Activated CD4-positive, CD25-positive, alpha-beta regulatory T cell treated with anti-CD3 and anti-CD28 coated beads, Interleukin-2, amount 50 U/mL, for 24 hours (primary cell): Measurements from ENCODE around the gene COIL.
"Not testable (repeated sequence)": the region's sequence is repeated elsewhere in the genome, so short reads cannot be mapped to it uniquely, and the experiment has no call there.

ENCODE experiments used
- ATAC-seq, 2 donors: fragments of 150-1000 bp; cut with Tn5 transposase; one replicate each; pipeline ENCODE4 v1.10.0; 2021; ENCODE audit warnings: mild to moderate bottlenecking in 1 of 2, moderate library complexity in 1 of 2

The COIL gene, protein sequence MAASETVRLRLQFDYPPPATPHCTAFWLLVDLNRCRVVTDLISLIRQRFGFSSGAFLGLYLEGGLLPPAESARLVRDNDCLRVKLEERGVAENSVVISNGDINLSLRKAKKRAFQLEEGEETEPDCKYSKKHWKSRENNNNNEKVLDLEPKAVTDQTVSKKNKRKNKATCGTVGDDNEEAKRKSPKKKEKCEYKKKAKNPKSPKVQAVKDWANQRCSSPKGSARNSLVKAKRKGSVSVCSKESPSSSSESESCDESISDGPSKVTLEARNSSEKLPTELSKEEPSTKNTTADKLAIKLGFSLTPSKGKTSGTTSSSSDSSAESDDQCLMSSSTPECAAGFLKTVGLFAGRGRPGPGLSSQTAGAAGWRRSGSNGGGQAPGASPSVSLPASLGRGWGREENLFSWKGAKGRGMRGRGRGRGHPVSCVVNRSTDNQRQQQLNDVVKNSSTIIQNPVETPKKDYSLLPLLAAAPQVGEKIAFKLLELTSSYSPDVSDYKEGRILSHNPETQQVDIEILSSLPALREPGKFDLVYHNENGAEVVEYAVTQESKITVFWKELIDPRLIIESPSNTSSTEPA

DNA sequence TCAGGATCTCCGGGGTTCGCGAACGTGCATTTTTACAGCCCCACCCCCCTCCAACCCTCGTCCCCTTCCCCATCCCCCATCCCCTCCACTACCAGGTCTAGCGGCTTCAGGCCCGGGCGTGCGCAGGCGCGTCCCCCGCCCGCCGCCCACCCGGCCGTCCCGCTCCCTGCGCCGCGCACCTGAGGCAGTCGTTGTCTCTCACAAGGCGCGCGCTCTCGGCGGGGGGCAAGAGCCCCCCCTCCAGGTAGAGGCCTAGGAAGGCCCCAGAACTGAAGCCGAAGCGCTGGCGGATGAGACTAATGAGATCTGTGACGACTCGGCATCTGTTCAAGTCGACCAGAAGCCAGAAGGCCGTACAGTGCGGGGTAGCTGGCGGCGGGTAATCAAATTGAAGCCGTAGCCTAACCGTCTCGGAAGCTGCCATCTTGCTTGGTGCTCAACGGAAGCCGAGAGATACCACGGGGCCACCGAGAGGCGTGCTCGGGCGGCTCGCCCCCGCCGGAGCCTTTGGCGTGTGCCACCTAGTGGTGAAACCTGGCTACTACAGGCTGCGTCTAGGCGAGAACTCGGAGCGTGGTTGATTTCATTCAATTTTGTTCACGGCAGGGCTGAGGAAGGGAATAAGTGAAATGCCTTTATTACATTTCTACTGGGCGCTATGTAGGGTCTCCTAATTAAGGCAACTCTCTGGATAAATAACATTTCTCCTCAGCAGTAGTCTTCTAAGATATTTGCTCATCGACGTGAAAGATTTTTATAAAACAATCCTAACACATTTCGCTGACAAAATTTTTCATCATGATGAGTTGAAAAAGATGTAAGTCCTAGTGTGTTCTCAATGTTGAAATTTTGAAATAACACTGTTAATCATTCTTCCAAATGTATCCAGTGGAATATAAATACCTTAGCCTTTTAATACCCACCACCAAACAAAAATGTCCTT lies at the start of gene COIL:
Gene COIL, minus strand, starts transcription at position 455 of the 943 bp plus-strand sequence. Its CDS starts 31 bp downstream, at position 424.
- peak; percentile 97 to 98 for ATAC-seq

DNA sequence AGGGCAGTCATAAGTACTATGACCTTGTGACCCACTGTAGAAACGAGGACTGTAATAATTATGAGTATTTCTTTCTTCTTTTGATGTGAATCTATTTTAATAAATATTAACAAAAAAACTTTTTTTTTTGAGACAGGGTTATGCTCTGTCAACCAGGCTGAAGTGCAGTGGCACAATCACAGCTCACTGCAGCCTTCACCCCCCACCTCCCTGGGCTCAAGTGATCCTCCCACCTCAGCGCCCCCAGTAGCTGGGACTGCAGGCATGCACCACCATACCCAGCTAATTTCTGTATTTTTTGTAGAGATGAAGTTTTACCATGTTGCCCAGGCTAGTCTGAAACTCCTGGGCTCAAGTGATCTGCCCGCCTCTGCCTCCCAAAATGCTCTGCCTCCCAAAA lies 49.6 kb upstream of the COIL start:
- ATAC-seq = no peak

DNA sequence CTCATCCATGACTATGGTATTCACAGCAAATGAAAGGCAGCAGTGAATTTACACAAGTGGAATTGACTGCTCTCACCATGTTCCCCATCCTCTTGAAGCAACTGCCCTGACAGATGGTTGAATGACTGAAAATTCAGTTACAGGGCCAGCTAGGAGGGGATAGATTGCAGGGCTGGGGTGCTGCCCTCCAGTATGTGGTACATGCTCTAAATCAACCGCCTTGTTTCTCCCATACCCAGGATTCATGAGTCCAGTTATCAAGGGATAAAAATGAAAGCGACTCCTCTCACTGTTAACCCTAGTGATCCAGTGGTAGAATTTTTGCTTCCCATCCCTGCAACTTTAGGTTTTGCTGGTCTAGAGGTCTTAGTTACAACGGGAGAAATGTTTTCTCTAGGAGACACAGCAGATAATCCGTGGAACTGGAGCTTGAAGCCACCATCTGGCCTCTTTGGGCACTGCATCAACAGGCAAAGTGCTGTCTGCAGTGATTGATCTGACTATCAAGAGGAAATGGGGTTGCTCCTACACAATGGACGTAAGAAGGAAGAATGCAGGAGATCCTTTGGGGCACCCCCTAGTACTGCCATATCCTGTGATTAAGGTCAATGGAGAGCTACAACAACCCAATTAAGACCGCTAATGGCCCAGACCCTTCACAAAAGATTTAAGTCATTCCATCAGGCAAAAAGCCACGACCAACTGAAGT lies 49.0 kb upstream of the COIL start:
- ATAC-seq = peak; percentile 56 to 76

DNA sequence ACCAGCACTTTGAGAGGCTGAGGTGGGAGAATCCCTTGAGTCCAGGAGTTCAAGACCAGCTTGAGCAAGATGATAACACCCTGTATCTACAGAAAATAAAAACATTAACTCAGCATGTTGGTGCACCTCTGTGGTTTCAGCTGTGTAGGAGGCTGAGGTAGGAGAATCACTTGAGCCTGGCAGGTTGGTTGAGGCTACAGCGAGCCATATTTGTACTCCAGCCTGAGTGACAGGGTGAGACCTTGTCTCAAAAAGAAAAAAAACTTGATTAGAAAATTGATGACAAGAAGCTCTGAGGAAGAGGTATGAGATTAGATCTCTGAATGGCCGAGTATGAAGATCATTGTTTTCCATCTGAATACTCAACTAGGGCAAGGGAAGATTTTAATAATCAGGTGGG lies 48.1 kb upstream of the COIL start:
- no peak for ATAC-seq

DNA sequence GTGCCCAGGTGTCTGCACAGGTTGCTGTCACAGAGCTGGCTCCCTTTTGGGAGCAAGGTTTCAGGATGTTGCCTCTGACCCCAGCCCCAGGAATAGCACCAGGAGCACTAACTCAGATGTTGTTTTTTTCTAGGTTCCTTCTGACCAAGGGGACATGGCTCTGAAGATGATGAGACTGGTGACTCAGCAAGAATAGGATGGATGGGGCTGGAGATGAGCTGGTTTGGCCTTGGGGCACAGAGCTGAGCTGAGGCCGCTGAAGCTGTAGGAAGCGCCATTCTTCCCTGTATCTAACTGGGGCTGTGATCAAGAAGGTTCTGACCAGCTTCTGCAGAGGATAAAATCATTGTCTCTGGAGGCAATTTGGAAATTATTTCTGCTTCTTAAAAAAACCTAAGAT lies 45.2 kb upstream of the COIL start:
- no peak for ATAC-seq

DNA sequence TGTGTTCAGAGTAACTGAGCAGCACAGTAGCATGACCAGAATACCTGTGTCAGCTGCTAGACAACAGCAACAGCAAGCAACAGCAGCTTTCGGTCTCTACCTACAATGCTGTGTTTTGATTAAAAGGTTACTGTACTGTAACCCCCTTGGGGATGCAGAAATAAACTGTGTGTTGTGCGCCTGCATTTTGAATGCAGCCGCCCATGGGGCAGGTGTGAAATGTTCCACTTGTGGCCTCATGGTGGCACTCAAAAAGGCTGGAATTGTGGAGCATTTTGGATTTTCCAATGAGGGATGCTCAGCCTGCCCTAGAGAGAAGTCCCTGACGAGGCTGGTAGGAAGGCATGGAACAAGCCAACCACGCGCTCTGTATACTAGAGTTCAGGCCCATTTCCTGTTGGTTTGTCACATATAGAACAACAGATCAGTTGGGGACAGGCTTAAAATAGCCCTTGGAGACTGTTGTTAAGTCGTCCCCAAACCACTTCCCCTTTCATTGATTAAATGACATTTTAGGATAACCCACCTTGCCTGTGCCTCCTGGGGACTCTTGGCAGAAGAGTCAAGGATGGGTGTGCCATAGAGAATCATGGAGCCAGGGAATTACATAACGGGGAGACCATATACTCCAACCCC lies 44.2 kb upstream of the COIL start:
- no peak for ATAC-seq

DNA sequence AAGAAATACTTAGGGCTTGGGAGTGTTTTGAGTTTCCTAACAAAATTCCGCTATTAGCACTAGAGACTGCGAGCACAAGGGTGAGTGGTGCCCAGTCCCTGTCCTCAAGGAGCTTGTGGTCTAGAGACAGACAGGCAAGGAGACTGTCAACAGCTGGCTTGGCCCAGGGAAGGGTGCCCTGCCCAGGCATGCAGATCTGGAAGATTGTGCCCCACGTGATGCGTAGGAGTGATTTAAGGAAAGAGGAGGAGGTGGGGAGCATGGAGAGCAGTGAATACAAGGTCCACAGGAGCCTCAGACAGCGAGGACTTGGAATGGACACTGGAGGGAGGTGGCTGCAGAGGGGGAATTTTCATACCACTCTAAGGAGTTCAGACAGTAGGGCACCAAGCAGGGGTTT lies 42.1 kb upstream of the COIL start:
- no peak for ATAC-seq

DNA sequence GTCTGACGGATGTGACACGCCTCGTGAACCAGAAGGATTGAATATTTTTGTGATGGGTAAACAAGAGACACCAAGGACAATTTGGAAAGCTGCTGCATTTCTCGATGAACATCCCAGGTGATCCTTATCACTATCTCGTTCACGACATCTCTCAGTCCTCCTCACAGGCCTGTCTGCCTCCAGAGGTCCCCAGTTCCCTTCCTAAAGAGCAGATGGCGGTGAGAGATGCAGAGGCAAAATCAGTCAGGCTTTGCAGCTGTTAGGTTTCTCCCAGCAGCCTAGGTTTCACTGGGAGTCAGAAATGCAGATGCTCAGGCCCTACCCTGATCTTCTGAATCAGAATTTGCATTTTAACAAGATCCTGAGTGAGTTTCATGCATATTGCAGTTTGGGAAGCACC lies 40.7 kb upstream of the COIL start:
- no peak for ATAC-seq

DNA sequence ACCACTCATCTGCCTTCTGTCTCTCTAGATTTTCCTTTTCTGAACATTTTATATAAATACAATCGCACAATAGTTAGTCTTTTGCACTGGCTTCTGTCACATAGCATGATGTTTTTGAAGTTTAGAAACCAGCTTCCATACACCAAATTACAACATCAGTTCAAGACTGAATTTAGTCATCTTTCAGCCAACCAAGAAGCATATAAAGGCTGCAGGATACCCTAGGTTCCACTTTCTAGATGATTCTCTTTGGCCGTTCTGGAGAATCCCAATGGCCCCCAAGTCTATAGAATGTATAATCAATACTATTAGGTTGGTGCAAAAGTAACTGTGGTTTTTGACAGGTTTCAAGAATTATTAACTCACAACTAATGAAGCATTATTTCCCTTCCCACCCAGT lies 36.5 kb upstream of the COIL start:
- no peak for ATAC-seq

DNA sequence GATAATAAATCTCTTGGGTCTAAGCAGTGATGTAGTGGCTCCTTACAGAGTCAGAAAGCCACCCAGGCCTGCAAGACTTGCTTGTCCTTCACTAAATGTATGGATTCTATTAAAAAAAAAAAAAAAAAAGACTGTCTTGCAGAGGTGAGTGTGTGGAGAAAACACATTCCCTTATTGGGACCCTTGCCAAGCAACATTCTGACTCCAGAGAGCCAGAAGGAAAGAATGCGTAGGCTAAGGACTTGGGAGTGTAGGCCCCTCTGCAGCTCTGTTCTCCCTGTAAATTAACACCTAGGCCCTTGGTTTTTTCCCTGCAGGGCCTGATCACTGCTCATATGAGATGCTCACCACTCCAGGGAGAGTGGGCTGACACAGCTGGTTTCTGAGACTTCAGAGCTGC lies 34.9 kb upstream of the COIL start:
- no peak for ATAC-seq

DNA sequence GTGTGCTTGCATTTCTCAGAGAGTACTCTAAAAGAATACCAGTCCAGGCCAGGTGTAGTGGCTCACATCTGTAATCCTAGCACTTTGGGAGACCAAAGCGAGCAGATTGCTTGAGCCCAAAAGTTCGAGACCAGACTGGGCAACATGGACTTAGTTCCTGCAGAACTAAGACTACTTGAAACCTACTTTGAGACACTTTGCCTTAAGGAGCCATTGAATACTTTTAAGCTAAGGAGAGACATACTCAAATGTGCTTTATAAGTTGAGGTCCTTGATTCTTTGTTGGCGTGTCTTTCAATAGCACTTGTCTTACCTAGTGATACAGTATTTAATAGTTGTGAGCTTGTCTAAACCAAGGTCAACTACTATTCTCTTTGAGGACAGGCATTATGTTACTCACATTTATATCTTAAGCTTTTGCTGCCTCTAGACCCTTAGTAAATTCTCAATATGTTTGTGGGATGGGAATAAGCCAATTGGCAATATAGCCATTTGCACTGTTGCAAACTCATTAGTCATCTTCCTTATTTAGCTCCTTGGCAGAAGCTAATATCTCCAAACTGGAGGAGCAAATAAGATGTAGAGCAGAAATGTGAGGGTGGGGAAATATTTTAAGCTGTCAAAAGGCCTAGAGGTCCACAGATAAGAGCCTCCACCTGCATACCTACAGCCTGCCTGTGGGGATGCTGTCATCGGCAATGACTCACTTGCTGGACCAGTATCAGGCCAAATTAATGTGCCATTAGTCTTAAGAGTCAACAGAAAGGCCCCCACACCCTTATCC lies 33.4 kb upstream of the COIL start:
- no peak for ATAC-seq

DNA sequence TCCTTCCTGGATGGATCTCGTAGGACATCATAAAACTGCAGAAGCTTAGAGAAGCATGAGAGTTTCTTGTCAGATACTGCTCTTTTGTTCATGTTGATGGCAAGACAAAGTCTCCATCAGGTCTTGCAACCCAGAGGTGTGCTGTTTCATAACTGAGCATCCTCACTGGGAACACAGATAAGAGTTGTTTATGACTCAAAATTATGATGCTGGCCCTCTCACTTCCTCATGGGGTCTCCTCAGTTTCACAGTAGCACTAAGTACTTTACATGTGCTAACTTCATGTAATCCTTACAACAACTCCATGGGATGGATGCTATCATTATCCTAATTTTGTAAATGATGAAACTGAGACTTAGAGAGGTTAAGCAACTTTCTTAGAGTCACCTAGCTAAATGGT lies 31.5 kb upstream of the COIL start:
- no peak for ATAC-seq

DNA sequence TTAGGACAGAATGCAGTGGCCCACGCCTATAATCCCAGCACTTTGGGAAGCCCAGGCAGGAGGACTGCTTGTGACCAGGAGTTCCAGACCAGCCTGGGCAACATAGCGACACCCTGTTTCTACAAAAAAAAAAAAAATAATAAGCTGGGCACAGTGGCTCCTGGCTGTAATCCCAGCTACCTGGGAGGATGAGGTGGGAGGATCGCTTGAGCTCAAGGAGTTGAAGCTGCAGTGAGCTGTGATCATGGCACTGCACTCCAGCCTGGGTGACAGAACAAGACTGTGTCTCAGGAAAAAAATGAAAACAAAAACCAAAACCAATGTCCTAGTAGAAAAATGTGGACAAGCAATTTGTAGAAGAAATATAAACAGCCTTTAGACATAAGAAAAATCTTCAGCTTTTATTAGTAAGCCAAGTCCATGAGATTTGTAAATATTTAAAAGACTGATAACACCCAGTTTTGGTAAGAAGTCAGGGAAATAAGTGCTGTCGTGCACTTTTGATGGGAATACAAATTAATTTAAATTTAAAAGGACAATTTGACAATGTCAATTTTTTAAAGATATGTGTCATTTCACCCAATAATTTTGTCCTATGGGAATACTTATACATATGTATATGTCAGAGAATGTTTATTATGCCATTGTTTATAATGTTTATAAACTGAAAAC lies 28.2 kb upstream of the COIL start:
- no peak for ATAC-seq

DNA sequence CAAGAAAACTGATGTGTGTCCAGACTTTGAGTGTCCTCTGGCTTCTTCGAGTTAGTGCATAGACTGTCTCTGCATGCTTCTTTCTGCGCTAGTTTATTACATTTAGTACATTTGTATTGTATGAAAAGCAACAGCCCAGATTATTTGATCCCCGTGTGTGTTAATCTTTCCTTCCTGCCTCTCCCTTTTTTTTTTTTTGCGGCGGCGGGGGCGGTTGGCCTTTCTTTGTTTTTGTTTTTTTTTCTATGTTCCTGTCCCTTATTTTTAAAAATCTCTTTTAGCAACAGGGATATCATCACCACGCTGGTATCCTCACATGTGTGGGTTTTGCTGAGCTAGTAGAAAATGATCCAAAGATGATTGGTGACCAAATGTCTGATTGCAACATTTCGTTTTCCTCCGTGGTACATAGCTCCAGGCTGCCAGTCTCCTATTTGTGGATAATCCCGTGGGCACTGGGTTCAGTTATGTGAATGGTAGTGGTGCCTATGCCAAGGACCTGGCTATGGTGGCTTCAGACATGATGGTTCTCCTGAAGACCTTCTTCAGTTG lies 26.5 kb upstream of the COIL start:
- ATAC-seq = no peak

DNA sequence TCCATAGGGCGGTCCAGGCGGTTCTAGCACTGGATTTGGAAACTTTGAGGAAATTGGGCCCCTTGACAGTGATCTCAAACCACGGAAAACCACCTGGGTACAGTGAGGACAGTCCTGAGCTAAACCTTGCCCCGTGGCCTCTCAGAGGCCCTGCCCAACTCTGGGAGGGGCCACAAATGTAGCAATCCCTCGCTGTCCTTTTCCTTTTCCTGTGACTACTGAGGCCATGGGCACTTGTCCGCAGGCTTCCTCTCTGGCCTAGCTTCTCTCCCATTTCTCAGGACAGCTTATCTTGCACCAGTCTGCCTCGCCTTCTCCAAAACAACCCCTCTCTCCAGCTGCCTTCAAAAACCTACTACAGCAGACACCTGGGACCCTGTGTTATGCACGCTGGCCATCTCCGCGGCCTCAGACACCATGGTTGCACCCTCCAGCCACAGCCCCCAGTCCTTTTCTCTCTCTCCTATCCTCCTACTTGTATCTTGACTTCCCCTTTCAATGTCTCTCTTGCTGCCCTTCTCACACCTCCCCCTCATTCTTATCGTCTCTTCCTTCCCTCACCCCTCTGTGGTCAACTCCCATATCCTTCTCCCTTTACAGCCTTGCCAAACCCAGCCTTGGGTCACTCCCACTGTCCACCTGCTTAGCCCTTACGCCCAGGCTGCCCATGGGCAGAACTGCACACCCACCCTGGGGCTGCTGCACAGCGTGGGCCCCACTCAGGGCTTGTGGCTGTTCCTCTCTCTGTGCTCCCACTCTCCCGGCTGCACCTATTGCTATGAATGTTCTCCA lies 24.7 kb upstream of the COIL start:
- ATAC-seq = no peak

DNA sequence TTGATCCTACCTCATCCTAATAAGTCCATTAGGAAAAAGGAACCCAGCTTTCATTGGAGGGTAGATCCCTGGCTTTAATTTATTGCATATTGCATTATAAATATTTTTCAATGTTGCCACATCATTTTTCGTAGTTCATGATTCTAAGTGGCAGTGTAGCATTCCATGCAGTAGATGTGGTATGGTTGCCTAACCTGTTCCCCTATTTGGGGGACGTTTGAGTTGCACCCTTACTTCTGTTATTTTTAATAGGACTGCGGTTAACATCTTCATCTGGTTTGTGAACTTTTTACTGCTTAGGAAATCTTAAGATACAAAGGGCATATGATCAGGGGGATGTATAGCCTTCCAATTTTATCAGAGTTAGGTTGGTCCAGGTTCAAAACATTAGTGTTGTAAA lies 22.5 kb upstream of the COIL start:
- ATAC-seq = no peak

DNA sequence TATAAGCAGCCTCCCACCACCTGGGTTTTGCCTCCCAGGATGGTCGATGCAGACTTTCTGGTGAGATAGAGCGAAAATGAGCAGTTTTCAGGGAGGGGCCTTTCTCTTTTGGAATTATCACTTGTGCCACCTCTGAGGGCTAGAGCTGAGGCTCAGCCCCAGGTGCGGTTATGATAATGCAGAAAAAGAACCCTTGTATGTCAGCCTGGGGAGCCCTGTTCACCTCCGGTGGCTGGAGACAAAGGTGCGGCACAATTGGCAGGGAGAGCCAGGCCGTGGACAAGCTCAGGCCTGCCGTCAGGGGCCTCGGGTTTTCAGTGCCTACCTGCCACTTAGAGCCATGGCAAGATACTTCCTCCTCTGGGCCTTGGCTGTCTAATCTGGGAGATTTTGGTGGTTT lies 21.5 kb upstream of the COIL start:
- ATAC-seq = no peak

DNA sequence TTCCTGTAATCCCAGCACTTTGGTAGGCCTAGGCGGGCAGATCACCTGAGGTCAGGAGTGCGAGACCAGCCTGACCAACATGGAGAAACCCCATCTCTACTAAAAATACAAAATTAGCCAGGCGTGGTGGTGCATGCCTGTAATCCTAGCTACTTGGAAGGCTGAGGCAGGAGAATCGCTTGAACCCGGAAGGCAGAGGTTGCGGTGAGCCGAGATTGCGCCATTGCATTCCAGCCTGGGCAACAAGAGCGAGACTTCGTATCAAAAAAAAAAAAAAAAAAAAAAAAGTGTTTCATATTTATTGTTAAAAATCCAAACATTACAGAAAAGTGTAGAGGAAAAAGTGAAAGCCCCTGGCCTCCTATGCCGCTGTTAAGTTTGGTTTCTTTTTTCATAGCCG lies 19.7 kb upstream of the COIL start:
- not testable (repeated sequence) for ATAC-seq

DNA sequence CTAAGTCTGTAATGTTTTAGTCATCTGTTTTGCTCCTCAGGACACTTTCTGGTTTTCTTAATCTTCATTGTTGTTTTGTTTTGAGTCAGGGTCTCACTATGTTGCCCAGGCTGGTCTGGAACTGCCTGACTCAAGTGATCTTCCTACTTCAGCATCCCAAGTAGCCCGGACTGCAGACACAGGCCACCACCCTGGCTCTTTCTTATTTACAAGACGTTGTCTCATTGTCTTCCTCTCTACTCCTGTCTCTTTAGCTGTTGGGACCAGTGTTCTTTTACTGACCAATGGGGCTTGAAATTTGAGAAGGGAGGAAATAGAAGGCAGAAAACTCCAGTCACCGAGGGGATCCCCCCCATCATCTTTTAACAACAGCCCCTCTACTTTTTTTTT lies 18.2 kb upstream of the COIL start:
- no peak for ATAC-seq
